Neural progenitor cell (in vitro differentiated cells): ENCODE data around the gene ZNF581. TPM values are rescaled to one million over a fixed set of nuclear protein-coding genes. Genes with fewer than 3 reads are reported as not detected.

Source experiments
- DNase-seq: peaks from one replicate; pipeline ENCODE4 v3.0.0-alpha.2; 2016; ENCODE audit warnings: low spot score
- H2AFZ ChIP-seq: fragments of 200-600 bp; sonication (generic); replicated peaks from 2 replicates; pipeline ENCODE4 v1.6.1; 2016; ENCODE audit warnings: antibody characterized with exemption
- H3F3A ChIP-seq: fragments of 200-600 bp; sonication (generic); 2 replicates; pipeline ENCODE4 v1.6.1; 2016; ENCODE audit warnings: antibody characterized with exemption, low read depth
- H3K27ac ChIP-seq: fragments of 200-600 bp; sonication (generic); 2 replicates; pipeline ENCODE4 v1.5.1; 2016; ENCODE audit warnings: mild to moderate bottlenecking
- H3K27me3 ChIP-seq: fragments of 200-600 bp; sonication (generic); 2 replicates; pipeline ENCODE4 v1.6.1; 2016; ENCODE audit warnings: mild to moderate bottlenecking, moderate library complexity
- H3K36me3 ChIP-seq: fragments of 200-600 bp; sonication (generic); 2 replicates; pipeline ENCODE4 v1.5.1; 2016
- H3K4me1 ChIP-seq: fragments of 200-600 bp; sonication (generic); 2 replicates; pipeline ENCODE4 v1.6.1; 2016; ENCODE audit warnings: mixed run types
- H3K4me2 ChIP-seq: fragments of 200-600 bp; sonication (generic); 2 replicates; pipeline ENCODE4 v1.6.1; 2016
- H3K4me3 ChIP-seq: fragments of 200-600 bp; sonication (generic); 2 replicates; pipeline ENCODE4 v1.5.1; 2016
- H3K79me2 ChIP-seq: fragments of 200-600 bp; sonication (generic); 2 replicates; pipeline ENCODE4 v1.6.1; 2016; ENCODE audit warnings: low read depth
- H3K9ac ChIP-seq: fragments of 200-600 bp; sonication (generic); 2 replicates; pipeline ENCODE4 v1.6.1; 2016
- H3K9me3 ChIP-seq: fragments of 200-600 bp; sonication (generic); 2 replicates; pipeline ENCODE4 v1.5.1; 2016; ENCODE audit warnings: low read depth
- H4K20me1 ChIP-seq: fragments of 200-600 bp; sonication (generic); 2 replicates; pipeline ENCODE4 v1.6.1; 2016; ENCODE audit warnings: low read depth
- H3K27ac Mint-ChIP-seq: 3 replicates; pipeline ENCODE4 v1.8.0; 2021; ENCODE audit warnings: mixed read lengths
- H3K27me3 Mint-ChIP-seq: 2 replicates; pipeline ENCODE4 v1.8.0; 2022; ENCODE audit warnings: low read depth, mild to moderate bottlenecking, inconsistent platforms, moderate library complexity, mixed read lengths; ENCODE audit not compliant: insufficient read depth
- H3K36me3 Mint-ChIP-seq: 3 replicates; pipeline ENCODE4 v1.8.0; 2021; ENCODE audit warnings: mixed read lengths
- H3K4me1 Mint-ChIP-seq: 3 replicates; pipeline ENCODE4 v1.8.0; 2021; ENCODE audit warnings: mixed read lengths
- H3K4me3 Mint-ChIP-seq: 3 replicates; pipeline ENCODE4 v1.8.0; 2021; ENCODE audit warnings: mild to moderate bottlenecking, moderate library complexity, mixed read lengths
- H3K9me3 Mint-ChIP-seq: 3 replicates; pipeline ENCODE4 v1.8.0; 2020; ENCODE audit warnings: mixed read lengths
- EZH2 ChIP-seq: fragments of 200-600 bp; sonication (generic); IDR thresholded peaks from 2 replicates; pipeline ENCODE4 v1.6.1; 2017; ENCODE audit warnings: antibody characterized with exemption, mild to moderate bottlenecking, moderate library complexity
- EZH2phosphoT487 ChIP-seq: fragments of 200-600 bp; sonication (generic); IDR thresholded peaks from 2 replicates; pipeline ENCODE4 v1.6.1; 2017; ENCODE audit warnings: antibody characterized with exemption
- total RNA-seq: library from RNA; depleted of rRNA; stranded (reverse); fragments of >200 nt; gene quantifications from 2 replicates; pipeline ENCODE4 v1.2.3, GENCODE V29; 2015; ENCODE audit warnings: low replicate concordance
- TF ChIP-seq, protein P1 (sequence below): fragments of 200-600 bp; sonication (generic); IDR thresholded peaks from 2 replicates; pipeline ENCODE4 v1.5.1; 2017; ENCODE audit warnings: antibody characterized with exemption, mild to moderate bottlenecking

The ZNF581 gene
- total RNA-seq, 1 donor from 2014 or later = 12.2 TPM

DNA sequence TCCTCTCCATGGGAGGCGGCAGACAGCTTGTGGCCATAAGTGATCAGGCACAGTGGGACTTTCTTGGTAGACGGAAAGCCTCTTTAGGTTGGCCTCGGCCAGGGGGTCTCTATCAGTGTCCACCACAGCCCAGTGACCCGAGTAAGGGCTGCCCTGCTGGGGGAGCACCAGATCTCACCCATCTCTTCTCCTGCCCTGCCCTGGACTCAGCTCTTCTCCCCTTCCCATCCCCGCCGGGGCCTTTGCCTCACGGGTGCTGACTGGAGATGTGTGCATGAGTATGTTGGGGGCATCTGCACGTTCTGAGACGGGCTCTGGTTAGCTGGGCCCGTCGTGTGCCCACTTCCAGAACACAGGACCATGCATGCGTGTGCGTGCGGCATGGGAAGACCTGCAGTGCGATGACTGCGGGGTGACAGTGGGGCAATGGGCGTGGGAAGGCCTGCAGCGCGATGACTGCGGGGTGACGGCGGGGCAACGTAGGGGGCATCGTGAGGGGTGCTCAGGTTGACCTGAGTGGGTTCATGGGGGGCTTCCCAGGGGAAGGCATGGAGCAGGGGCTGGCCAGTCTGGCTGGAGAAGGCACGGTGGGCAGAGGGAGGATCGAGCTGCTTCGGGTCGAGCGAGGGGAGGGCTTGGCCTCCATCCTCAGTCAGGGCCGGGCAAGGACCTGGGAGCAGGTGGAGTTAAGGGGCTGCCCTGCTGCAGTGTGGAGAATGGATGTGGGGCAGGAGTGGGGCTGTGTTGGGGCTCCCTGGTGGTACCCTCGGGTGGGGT is 47.5 kb downstream of the ZNF581 start:
- Mint-ChIP-seq H3K27me3 (no peaks in the 10 kb centered on the region), H3K4me1 (no peaks in the 10 kb centered on the region), H3K36me3 (peaks cover 3% of the 10 kb centered on the region), H3K9me3 (no peaks in the 10 kb centered on the region), H3K27ac (no peak overlapping the region), H3K4me3 (no peak overlapping the region)
- Histone ChIP-seq H3K4me1 (no peaks in the 10 kb centered on the region), H3K9me3 (no peaks in the 10 kb centered on the region), H3K4me2 (no peak overlapping the region), H3K36me3 (no peaks in the 10 kb centered on the region), H3K9ac (no peak overlapping the region), H2AFZ (no peak overlapping the region), H3K79me2 (no peaks in the 10 kb centered on the region), H3F3A (no peaks in the 10 kb centered on the region), H4K20me1 (peaks cover 8% of the 10 kb centered on the region), H3K27ac (no peak overlapping the region), H3K27me3 (no peaks in the 10 kb centered on the region), H3K4me3 (no peak overlapping the region)
- TF ChIP-seq EZH2phosphoT487 = no peak
- TF ChIP-seq EZH2 = no peak
- TF ChIP-seq, protein P1, sequence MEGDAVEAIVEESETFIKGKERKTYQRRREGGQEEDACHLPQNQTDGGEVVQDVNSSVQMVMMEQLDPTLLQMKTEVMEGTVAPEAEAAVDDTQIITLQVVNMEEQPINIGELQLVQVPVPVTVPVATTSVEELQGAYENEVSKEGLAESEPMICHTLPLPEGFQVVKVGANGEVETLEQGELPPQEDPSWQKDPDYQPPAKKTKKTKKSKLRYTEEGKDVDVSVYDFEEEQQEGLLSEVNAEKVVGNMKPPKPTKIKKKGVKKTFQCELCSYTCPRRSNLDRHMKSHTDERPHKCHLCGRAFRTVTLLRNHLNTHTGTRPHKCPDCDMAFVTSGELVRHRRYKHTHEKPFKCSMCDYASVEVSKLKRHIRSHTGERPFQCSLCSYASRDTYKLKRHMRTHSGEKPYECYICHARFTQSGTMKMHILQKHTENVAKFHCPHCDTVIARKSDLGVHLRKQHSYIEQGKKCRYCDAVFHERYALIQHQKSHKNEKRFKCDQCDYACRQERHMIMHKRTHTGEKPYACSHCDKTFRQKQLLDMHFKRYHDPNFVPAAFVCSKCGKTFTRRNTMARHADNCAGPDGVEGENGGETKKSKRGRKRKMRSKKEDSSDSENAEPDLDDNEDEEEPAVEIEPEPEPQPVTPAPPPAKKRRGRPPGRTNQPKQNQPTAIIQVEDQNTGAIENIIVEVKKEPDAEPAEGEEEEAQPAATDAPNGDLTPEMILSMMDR = no peak
- DNase-seq = no peak

DNA sequence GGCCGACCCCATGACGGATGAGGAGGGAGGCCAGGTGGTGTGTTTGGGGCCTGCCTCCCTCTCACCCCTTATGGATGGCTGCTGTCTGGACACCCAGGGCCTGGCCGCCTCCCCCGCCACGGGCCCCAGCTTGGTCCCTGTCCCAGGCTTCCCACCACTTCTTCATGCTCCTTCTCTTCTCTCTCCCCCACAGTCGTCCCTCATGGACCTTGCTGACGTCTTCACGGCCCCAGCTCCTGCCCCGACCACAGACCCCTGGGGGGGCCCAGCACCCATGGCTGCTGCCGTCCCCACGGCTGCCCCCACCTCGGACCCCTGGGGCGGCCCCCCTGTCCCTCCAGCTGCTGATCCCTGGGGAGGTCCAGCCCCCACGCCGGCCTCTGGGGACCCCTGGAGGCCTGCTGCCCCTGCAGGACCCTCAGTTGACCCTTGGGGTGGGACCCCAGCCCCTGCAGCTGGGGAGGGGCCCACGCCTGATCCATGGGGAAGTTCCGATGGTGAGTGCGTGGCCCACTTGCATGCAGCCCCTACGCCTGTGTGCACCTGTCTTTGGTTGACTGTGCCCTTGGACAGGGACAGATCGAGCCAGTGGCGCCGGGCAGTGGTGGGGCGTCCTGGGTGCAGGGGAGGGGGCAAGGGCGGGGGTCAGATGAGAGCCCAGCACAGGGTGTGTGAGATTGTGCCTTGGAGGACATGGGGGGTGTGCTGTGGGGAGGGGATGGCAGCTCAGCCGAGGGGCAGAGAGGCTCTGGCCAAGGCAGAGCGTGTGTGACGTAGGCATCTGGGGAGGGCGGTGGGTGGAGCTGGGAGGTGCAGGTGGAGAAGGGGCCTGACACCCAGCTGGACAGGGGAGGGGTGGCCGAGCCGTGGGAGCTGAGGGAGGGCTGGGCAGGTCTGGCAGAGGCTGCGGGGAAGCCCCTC is 48.4 kb downstream of the ZNF581 start:
- DNase-seq = no peak
- H3K36me3 Mint-ChIP-seq = peaks cover 7% of the 10 kb centered on the region
- no peaks in the 10 kb centered on the region for H3K9me3 ChIP-seq
- no peak overlapping the region for H3K4me2 ChIP-seq
- H3K4me1 ChIP-seq = no peaks in the 10 kb centered on the region
- no peaks in the 10 kb centered on the region for H3K79me2 ChIP-seq
- H4K20me1 ChIP-seq = peaks cover 8% of the 10 kb centered on the region
- no peaks in the 10 kb centered on the region for H3K4me1 Mint-ChIP-seq
- H2AFZ ChIP-seq = no peak overlapping the region
- H3K27me3 ChIP-seq = no peaks in the 10 kb centered on the region
- H3K4me3 Mint-ChIP-seq = no peak overlapping the region
- no peaks in the 10 kb centered on the region for H3K9me3 Mint-ChIP-seq
- TF ChIP-seq, protein P1 = no peak
- TF ChIP-seq EZH2phosphoT487 (no peak), EZH2 (no peak)
- no peaks in the 10 kb centered on the region for H3F3A ChIP-seq
- H3K36me3 ChIP-seq = no peaks in the 10 kb centered on the region
- H3K27me3 Mint-ChIP-seq = peaks cover 3% of the 10 kb centered on the region
- H3K27ac ChIP-seq = no peak overlapping the region
- H3K27ac Mint-ChIP-seq = no peak overlapping the region
- H3K9ac ChIP-seq = no peak overlapping the region
- no peak overlapping the region for H3K4me3 ChIP-seq

DNA sequence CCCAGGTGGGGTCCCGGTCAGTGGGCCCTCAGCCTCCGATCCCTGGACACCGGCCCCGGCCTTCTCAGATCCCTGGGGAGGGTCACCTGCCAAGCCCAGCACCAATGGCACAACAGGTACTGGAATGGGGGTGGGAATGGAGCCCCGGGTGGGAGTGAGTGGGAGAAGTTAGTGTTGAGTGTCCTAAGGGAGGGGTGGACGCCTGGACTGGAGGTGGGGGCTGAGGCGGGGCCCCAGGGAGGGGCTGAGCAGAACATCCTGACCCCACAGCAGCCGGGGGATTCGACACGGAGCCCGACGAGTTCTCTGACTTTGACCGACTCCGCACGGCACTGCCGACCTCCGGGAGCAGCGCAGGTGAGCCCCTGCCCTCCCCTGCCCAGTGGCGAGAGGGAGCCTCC is 49.2 kb downstream of the ZNF581 start:
- peaks cover 12% of the 10 kb centered on the region for H3K36me3 Mint-ChIP-seq
- no peak overlapping the region for H3K4me3 Mint-ChIP-seq
- Histone ChIP-seq H3K4me1 (no peaks in the 10 kb centered on the region), H3K79me2 (no peaks in the 10 kb centered on the region), H3K9me3 (no peaks in the 10 kb centered on the region), H3F3A (no peaks in the 10 kb centered on the region), H4K20me1 (peaks cover 8% of the 10 kb centered on the region), H3K4me3 (no peak overlapping the region), H3K27me3 (no peaks in the 10 kb centered on the region), H3K27ac (no peak overlapping the region), H2AFZ (no peak overlapping the region), H3K36me3 (no peaks in the 10 kb centered on the region), H3K4me2 (no peak overlapping the region), H3K9ac (no peak overlapping the region)
- DNase-seq = no peak
- H3K27ac Mint-ChIP-seq = no peak overlapping the region
- H3K27me3 Mint-ChIP-seq = peaks cover 4% of the 10 kb centered on the region
- TF ChIP-seq EZH2phosphoT487 (no peak), EZH2 (no peak)
- TF ChIP-seq, protein P1 = no peak
- H3K9me3 Mint-ChIP-seq = no peaks in the 10 kb centered on the region
- no peaks in the 10 kb centered on the region for H3K4me1 Mint-ChIP-seq
